ENCODE data around the gene CRYBA1.
"Not testable (repeated sequence)": the region's sequence is repeated elsewhere in the genome, so short reads cannot be mapped to it uniquely, and the experiment has no call there.

Gene CRYBA1

GRCh38 chr17:29246628-29247027, at the start of gene CRYBA1:
Gene CRYBA1 (plus strand): TSS chr17:29246859. CDS start chr17:29246864, 5 bp downstream.
- DNase-seq, result no peak

GRCh38 chr17:29197516-29198272, 49.0 kb upstream of the CRYBA1 start:
- DNase-seq, result no peak

- DNase-seq, result not testable (repeated sequence)
These were observed 42.4 kb upstream of the CRYBA1 start for GRCh38 chr17:29204068-29204804.

- no peak for DNase-seq
These were observed 41.6 kb upstream of the CRYBA1 start for GRCh38 chr17:29205047-29205446.

- no peak for DNase-seq
These were observed 38.7 kb upstream of the CRYBA1 start for GRCh38 chr17:29207975-29208374.

- DNase-seq, result no peak
These were observed 37.6 kb upstream of the CRYBA1 start for GRCh38 chr17:29209073-29209472.

GRCh38 chr17:29210879-29211278, 35.8 kb upstream of the CRYBA1 start:
- no peak for DNase-seq

- no peak for DNase-seq
These were observed 34.5 kb upstream of the CRYBA1 start for GRCh38 chr17:29212094-29212631.

- no peak for DNase-seq
These were observed 34.0 kb upstream of the CRYBA1 start for GRCh38 chr17:29212681-29213121.

GRCh38 chr17:29214215-29215146, 32.2 kb upstream of the CRYBA1 start:
- no peak for DNase-seq

GRCh38 chr17:29215174-29215573, 31.5 kb upstream of the CRYBA1 start:
- DNase-seq, result no peak

- DNase-seq, result no peak
These were observed 30.9 kb upstream of the CRYBA1 start for GRCh38 chr17:29215717-29216116.

- DNase-seq, result no peak
These were observed 30.5 kb upstream of the CRYBA1 start for GRCh38 chr17:29216181-29216580.

GRCh38 chr17:29216856-29217255, 29.8 kb upstream of the CRYBA1 start:
- no peak for DNase-seq

- DNase-seq, result peak; percentile 81
These were observed 27.1 kb upstream of the CRYBA1 start for GRCh38 chr17:29219378-29220047.

GRCh38 chr17:29221338-29221737, 25.3 kb upstream of the CRYBA1 start:
- DNase-seq, result not testable (repeated sequence)

GRCh38 chr17:29225396-29225795, 21.3 kb upstream of the CRYBA1 start:
- DNase-seq, result no peak

- DNase-seq, result no peak
These were observed 13.4 kb upstream of the CRYBA1 start for GRCh38 chr17:29233301-29233700.

- not testable (repeated sequence) for DNase-seq
These were observed 11.7 kb upstream of the CRYBA1 start for GRCh38 chr17:29234972-29235371.

GRCh38 chr17:29235904-29236303, 10.8 kb upstream of the CRYBA1 start:
- DNase-seq, result no peak

- no peak for DNase-seq
These were observed 9.1 kb upstream of the CRYBA1 start for GRCh38 chr17:29237476-29238132.

All from CD4-positive, alpha-beta T cell treated with Interleukin-17A for 4 hours (primary cell).